Vagina (tissue), 2 donors: ENCODE results near the gene EDNRB.

ENCODE experiments used
- CTCF ChIP-seq, 3 experiments: fragments of 450-650 bp in 2 of 3; fragments of 200-600 bp in 1 of 3; sonication (generic) in 1 of 3; IDR thresholded peaks; one replicate each; pipeline ENCODE4 v1.5.1; 2017 to 2019; ENCODE audit warnings: antibody characterized with exemption in 3 of 3, mild to moderate bottlenecking in 2 of 3, moderate library complexity in 2 of 3
- POLR2AphosphoS5 ChIP-seq, 2 donors: sonication (generic); formaldehyde crosslinking; IDR thresholded peaks; one replicate each; pipeline ENCODE4 v1.9.0; 2017; ENCODE audit warnings: antibody characterized with exemption in 2 of 2, mild to moderate bottlenecking in 2 of 2, low read depth in 1 of 2; ENCODE audit not compliant: insufficient read depth in 1 of 2

GRCh38 chr13:77952276-77952675 lies 33.6 kb upstream of the EDNRB start:
- TF ChIP-seq POLR2AphosphoS5 (IDR thresholded peaks at IDR 0.05; ENCODE audit: insufficient read depth in 1 of 2, low read depth in 1 of 2) (no peak), CTCF (IDR thresholded peaks at IDR 0.05) (no peak)
